NCI-H2081 treated with DMSO at 0.1 percent for 48 hours (cell line): ENCODE measurements around the gene PDLIM4.

Experiments
- DNase-seq: peaks from one replicate; lab custom pipeline; 2025; lab: John Stamatoyannopoulos, UW

Gene PDLIM4

DNA sequence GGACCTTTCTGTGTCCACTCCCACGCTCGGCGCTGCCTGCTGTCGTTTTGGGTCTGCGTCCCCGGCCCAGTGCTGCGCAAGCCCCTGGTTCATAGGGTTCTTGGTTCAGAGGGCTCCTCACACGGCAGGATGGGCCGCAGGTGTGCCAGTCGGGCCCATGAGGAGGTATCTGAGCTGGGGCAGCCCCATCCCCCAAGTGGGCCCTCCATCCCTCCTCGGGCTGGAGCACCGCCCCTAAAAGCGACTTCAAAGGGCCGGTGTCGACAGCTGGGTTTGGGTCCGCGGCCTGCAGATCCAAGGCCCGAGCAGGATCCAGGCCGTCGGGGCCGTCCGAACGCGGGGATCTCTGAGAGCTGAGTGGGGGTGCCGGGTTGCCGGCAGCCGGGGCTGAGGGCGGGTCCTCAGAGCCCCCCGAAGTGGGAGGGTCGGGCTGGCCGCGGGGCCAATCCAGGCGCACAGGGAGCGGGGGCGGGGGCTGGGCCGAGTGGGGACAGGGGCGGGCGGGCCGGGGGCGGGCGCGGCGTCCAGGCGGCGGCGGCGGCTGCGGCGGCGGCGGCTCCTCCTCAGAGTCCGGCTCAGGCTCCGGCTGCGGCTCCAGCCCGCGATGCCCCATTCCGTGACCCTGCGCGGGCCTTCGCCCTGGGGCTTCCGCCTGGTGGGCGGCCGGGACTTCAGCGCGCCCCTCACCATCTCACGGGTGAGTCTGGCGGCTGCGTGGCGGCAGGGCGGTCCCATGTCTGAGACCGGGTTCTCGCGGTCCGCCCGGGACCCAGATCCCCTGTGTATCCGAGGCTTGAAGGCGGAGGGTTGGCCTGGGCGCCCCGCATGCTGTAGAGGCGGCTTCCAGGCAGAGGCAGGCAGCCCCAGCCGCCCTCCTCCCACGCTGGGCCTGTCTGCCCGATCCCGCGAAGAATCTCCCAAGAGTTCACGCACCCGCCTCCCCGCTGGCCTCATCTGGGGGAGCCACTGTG lies at the start of gene PDLIM4:
Gene PDLIM4, plus strand, starts transcription at position 566 of the 971 bp plus-strand sequence. Its CDS starts 39 bp downstream, at position 605.
- no peak for DNase-seq

GRCh38 chr5:132207778-132208177 lies 49.7 kb upstream of the PDLIM4 start:
- DNase-seq, result no peak

DNA sequence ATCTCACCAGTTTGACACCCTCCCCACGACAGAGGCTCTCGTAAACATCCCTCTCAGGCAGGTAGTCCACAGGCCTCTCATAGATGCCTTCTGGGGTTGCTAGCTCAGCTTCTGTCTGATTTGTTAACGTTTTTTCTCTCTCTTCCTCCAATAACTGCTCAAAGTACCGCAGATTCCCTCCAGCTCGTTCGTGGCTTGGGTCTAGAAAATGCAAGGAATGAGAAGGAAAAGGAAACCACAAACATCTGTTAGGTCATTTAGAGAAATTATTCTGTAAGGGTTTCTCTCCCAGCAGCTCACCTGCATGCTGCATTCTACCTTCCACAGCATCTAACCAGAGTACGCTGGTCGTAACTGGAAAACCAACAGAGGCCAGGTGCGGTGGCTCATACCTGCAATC lies 48.4 kb upstream of the PDLIM4 start:
- DNase-seq, result no peak

GRCh38 chr5:132209901-132210545 lies 47.5 kb upstream of the PDLIM4 start:
- DNase-seq, result no peak

DNA sequence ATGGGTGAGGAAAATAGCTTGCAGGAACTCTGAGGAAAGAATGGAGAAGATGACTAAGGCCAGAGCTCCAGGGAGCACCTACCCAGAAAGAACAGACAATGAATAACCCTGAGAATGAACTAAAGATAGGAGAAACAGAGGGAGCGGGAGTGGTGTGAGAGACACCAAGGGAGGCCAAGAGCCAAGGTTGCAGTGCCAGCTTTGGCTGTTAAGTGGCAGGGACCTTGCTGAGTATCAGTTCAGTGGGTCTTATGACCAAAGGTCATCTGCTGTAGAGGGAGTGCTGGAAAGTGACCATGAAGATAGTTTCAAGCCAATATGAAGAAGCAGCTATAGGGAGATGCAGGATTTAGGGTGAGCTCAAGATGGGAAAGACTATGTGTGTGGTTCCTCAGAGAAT lies 46.6 kb upstream of the PDLIM4 start:
- DNase-seq, result no peak

- no peak for DNase-seq
Measured at GRCh38 chr5:132211787-132212186, 45.7 kb upstream of the PDLIM4 start.

DNA sequence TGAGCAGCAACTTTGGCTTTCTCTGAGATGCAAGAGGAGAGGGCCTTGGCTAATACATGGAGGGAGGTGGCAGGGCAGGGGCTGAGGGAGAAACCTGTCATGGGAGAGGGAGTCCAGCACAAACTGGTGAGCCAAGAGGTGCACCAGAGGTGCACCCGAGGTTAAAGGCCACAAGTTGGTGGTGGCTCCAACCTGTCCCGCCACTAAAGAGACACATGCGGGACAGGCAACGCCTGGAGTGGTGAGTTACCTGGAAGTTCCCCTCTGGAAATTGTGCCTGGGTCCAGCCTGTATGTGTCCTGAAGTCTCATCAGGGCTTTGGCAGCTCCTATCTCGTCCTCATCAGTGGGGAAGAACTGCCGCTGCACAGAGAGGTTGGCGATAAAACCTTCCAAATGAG lies 43.8 kb upstream of the PDLIM4 start:
- no peak for DNase-seq

DNA sequence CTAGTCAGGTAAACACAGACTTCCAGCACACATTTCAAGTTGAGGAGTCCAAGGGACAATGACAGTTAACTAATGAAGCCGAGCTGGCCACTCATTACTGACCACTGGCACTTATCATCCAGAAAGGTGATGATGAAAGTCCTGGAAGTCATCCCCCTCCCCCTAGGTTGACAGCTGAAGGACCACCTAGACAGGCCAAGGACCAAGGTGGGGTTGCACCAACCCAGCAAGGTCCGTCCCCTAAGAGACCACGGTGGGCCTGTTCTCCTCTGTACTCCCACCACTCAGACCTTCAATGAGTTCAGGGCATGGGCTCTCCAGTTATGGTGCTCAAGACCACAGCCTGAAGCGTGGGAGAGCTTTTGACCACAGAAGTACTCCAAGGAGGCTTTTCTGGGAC lies 43.0 kb upstream of the PDLIM4 start:
- DNase-seq, result no peak

GRCh38 chr5:132215329-132215728 lies 42.2 kb upstream of the PDLIM4 start:
- no peak for DNase-seq

DNA sequence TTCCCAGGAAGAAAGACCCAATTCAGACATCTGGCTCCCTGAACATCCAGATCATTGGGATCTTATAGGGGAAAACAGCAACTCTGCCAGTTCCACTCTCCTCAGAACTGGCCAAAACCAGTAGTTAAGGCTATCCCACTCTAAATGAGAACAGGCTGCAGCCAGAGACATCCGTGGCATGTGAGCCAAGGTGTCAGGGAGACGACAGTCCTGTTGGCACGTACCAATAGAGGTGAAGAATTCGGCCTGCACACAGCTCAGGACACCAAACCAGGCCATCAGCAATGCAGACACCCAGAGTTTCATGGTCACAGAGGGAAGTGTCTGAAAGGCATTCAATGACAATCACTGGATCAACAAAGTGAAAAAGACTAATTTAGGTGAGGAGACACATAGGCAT lies 39.2 kb upstream of the PDLIM4 start:
- no peak for DNase-seq

- DNase-seq, result no peak
Measured at GRCh38 chr5:132219289-132219970, 38.1 kb upstream of the PDLIM4 start.

GRCh38 chr5:132219981-132220380 lies 37.5 kb upstream of the PDLIM4 start:
- no peak for DNase-seq

DNA sequence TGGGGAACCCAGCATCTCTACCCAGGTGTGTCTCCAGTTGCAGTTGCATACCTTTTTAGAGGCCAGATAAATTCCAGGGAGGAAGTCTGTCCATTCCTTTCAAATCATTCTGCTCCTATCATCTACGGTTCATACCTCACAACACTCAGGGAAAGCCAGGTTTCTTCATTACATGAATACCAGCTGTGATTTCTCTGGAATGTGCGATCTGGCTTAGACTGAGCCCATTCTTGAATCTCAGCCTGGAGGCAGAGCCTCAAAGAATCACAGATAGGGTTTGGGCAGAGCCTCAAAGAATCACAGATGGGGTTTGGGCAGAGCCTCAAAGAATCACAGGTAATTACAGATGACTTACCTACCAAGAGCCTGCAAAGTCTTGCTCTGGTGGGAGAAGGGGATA lies 37.0 kb upstream of the PDLIM4 start:
- DNase-seq, result no peak

- DNase-seq, result no peak
Measured at GRCh38 chr5:132221781-132222648, 35.5 kb upstream of the PDLIM4 start.

GRCh38 chr5:132222649-132223038 lies 34.9 kb upstream of the PDLIM4 start:
- DNase-seq, result no peak

GRCh38 chr5:132223861-132224260 lies 33.6 kb upstream of the PDLIM4 start:
- DNase-seq, result no peak

- no peak for DNase-seq
Measured at GRCh38 chr5:132224716-132225115, 32.8 kb upstream of the PDLIM4 start.

GRCh38 chr5:132225165-132226032 lies 32.1 kb upstream of the PDLIM4 start:
- no peak for DNase-seq

GRCh38 chr5:132226516-132227234 lies 30.8 kb upstream of the PDLIM4 start:
- DNase-seq, result no peak

GRCh38 chr5:132227235-132227484 lies 30.3 kb upstream of the PDLIM4 start:
- no peak for DNase-seq
